ENCODE results near the gene CACNA1S. TPM values are rescaled to one million over a fixed set of nuclear protein-coding genes. Genes with fewer than 3 reads are reported as not detected.

CACNA1S gene
- total RNA-seq, 1 experiment from 2014 or later: not detected

GRCh38 chr1:201002510-201002909, 109.7 kb downstream of the CACNA1S start:
- no peak overlapping the region for H3K4me3 ChIP-seq (ENCODE audit: low read length)
- H4K20me1 ChIP-seq (ENCODE audit: insufficient read depth, low read depth, low read length): no peaks in the 10 kb centered on the region
- H3K4me2 ChIP-seq (ENCODE audit: low read depth, low read length, poor library complexity, severe bottlenecking): no peak overlapping the region
- H3K4me1 ChIP-seq (ENCODE audit: low read length): no peaks in the 10 kb centered on the region
- no peaks in the 10 kb centered on the region for H3K9me3 ChIP-seq (ENCODE audit: low read length)
- no peaks in the 10 kb centered on the region for H3K27me3 ChIP-seq (ENCODE audit: low read length)
- no peak overlapping the region for H3K27ac ChIP-seq (ENCODE audit: low read length)
- H3K36me3 ChIP-seq (ENCODE audit: insufficient read depth, low read length): no peaks in the 10 kb centered on the region
- H3K9ac ChIP-seq (ENCODE audit: low read length): no peak overlapping the region
- no peaks in the 10 kb centered on the region for H3K79me2 ChIP-seq (ENCODE audit: low read length)
- no peak overlapping the region for H2AFZ ChIP-seq (ENCODE audit: low read length)
- DNase-seq: no peak
- no peaks in the 10 kb centered on the region for H3K9me2 ChIP-seq (replicated peaks; ENCODE audit: insufficient read depth, low read length)

GRCh38 chr1:201001962-201002361, 110.3 kb downstream of the CACNA1S start:
- H4K20me1 ChIP-seq (ENCODE audit: insufficient read depth, low read depth, low read length): no peaks in the 10 kb centered on the region
- H3K9ac ChIP-seq (ENCODE audit: low read length): no peak overlapping the region
- DNase-seq: no peak
- H3K9me2 ChIP-seq (replicated peaks; ENCODE audit: insufficient read depth, low read length): no peaks in the 10 kb centered on the region
- H3K4me2 ChIP-seq (ENCODE audit: low read depth, low read length, poor library complexity, severe bottlenecking): no peak overlapping the region
- H3K79me2 ChIP-seq (ENCODE audit: low read length): no peaks in the 10 kb centered on the region
- no peak overlapping the region for H2AFZ ChIP-seq (ENCODE audit: low read length)
- no peaks in the 10 kb centered on the region for H3K36me3 ChIP-seq (ENCODE audit: insufficient read depth, low read length)
- no peak overlapping the region for H3K4me3 ChIP-seq (ENCODE audit: low read length)
- H3K27me3 ChIP-seq (ENCODE audit: low read length): no peaks in the 10 kb centered on the region
- no peaks in the 10 kb centered on the region for H3K9me3 ChIP-seq (ENCODE audit: low read length)
- H3K27ac ChIP-seq (ENCODE audit: low read length): no peak overlapping the region
- no peaks in the 10 kb centered on the region for H3K4me1 ChIP-seq (ENCODE audit: low read length)

- no peaks in the 10 kb centered on the region for H3K27me3 ChIP-seq (ENCODE audit: low read length)
- H3K4me1 ChIP-seq (ENCODE audit: low read length): no peaks in the 10 kb centered on the region
- H3K79me2 ChIP-seq (ENCODE audit: low read length): no peaks in the 10 kb centered on the region
- no peaks in the 10 kb centered on the region for H3K9me3 ChIP-seq (ENCODE audit: low read length)
- no peak overlapping the region for H3K4me3 ChIP-seq (ENCODE audit: low read length)
- no peaks in the 10 kb centered on the region for H3K9me2 ChIP-seq (replicated peaks; ENCODE audit: insufficient read depth, low read length)
- no peak for DNase-seq
- no peak overlapping the region for H3K9ac ChIP-seq (ENCODE audit: low read length)
- H3K4me2 ChIP-seq (ENCODE audit: low read depth, low read length, poor library complexity, severe bottlenecking): no peak overlapping the region
- H2AFZ ChIP-seq (ENCODE audit: low read length): no peak overlapping the region
- no peaks in the 10 kb centered on the region for H4K20me1 ChIP-seq (ENCODE audit: insufficient read depth, low read depth, low read length)
- no peaks in the 10 kb centered on the region for H3K36me3 ChIP-seq (ENCODE audit: insufficient read depth, low read length)
- no peak overlapping the region for H3K27ac ChIP-seq (ENCODE audit: low read length)
Measured at GRCh38 chr1:201000391-201000790, 111.8 kb downstream of the CACNA1S start.

GRCh38 chr1:200999667-201000066, 112.6 kb downstream of the CACNA1S start:
- Histone ChIP-seq H3K27ac (ENCODE audit: low read length) (no peak overlapping the region), H3K9me2 (replicated peaks; ENCODE audit: insufficient read depth, low read length) (no peaks in the 10 kb centered on the region), H3K27me3 (ENCODE audit: low read length) (no peaks in the 10 kb centered on the region), H3K4me1 (ENCODE audit: low read length) (no peaks in the 10 kb centered on the region), H2AFZ (ENCODE audit: low read length) (no peak overlapping the region), H3K79me2 (ENCODE audit: low read length) (no peaks in the 10 kb centered on the region), H3K9me3 (ENCODE audit: low read length) (no peaks in the 10 kb centered on the region), H3K9ac (ENCODE audit: low read length) (no peak overlapping the region), H3K4me3 (ENCODE audit: low read length) (no peak overlapping the region), H3K4me2 (ENCODE audit: low read depth, low read length, poor library complexity, severe bottlenecking) (no peak overlapping the region), H4K20me1 (ENCODE audit: insufficient read depth, low read depth, low read length) (no peaks in the 10 kb centered on the region), H3K36me3 (ENCODE audit: insufficient read depth, low read length) (no peaks in the 10 kb centered on the region)
- DNase-seq: no peak

GRCh38 chr1:200998323-200998722, 113.9 kb downstream of the CACNA1S start:
- H4K20me1 ChIP-seq (ENCODE audit: insufficient read depth, low read depth, low read length): no peaks in the 10 kb centered on the region
- H3K27me3 ChIP-seq (ENCODE audit: low read length): no peaks in the 10 kb centered on the region
- H3K9ac ChIP-seq (ENCODE audit: low read length): no peak overlapping the region
- no peak for DNase-seq
- H3K27ac ChIP-seq (ENCODE audit: low read length): no peak overlapping the region
- H3K4me2 ChIP-seq (ENCODE audit: low read depth, low read length, poor library complexity, severe bottlenecking): no peak overlapping the region
- no peaks in the 10 kb centered on the region for H3K9me2 ChIP-seq (replicated peaks; ENCODE audit: insufficient read depth, low read length)
- no peak overlapping the region for H2AFZ ChIP-seq (ENCODE audit: low read length)
- no peaks in the 10 kb centered on the region for H3K79me2 ChIP-seq (ENCODE audit: low read length)
- H3K4me3 ChIP-seq (ENCODE audit: low read length): no peak overlapping the region
- H3K4me1 ChIP-seq (ENCODE audit: low read length): no peaks in the 10 kb centered on the region
- no peaks in the 10 kb centered on the region for H3K9me3 ChIP-seq (ENCODE audit: low read length)
- no peaks in the 10 kb centered on the region for H3K36me3 ChIP-seq (ENCODE audit: insufficient read depth, low read length)

GRCh38 chr1:200992382-200993048, 119.7 kb downstream of the CACNA1S start:
- no peaks in the 10 kb centered on the region for H3K36me3 ChIP-seq (ENCODE audit: insufficient read depth, low read length)
- H3K9ac ChIP-seq (ENCODE audit: low read length): no peak overlapping the region

GRCh38 chr1:200991097-200991614, 121.1 kb downstream of the CACNA1S start:
- Histone ChIP-seq H3K79me2 (ENCODE audit: low read length) (no peaks in the 10 kb centered on the region), H2AFZ (ENCODE audit: low read length) (no peak overlapping the region), H3K27me3 (ENCODE audit: low read length) (no peaks in the 10 kb centered on the region), H3K4me2 (ENCODE audit: low read depth, low read length, poor library complexity, severe bottlenecking) (no peak overlapping the region), H3K9me2 (replicated peaks; ENCODE audit: insufficient read depth, low read length) (no peaks in the 10 kb centered on the region), H4K20me1 (ENCODE audit: insufficient read depth, low read depth, low read length) (no peaks in the 10 kb centered on the region), H3K9me3 (ENCODE audit: low read length) (no peaks in the 10 kb centered on the region), H3K36me3 (ENCODE audit: insufficient read depth, low read length) (no peaks in the 10 kb centered on the region), H3K9ac (ENCODE audit: low read length) (no peak overlapping the region), H3K27ac (ENCODE audit: low read length) (no peak overlapping the region), H3K4me3 (ENCODE audit: low read length) (no peak overlapping the region), H3K4me1 (ENCODE audit: low read length) (no peaks in the 10 kb centered on the region)
- DNase-seq: no peak

More at GRCh38 chr1:200992382-200993048, 119.7 kb downstream of the CACNA1S start:
- no peaks in the 10 kb centered on the region for H4K20me1 ChIP-seq (ENCODE audit: insufficient read depth, low read depth, low read length)
- no peak overlapping the region for H2AFZ ChIP-seq (ENCODE audit: low read length)
- no peak overlapping the region for H3K4me2 ChIP-seq (ENCODE audit: low read depth, low read length, poor library complexity, severe bottlenecking)
- no peak for DNase-seq
- H3K79me2 ChIP-seq (ENCODE audit: low read length): no peaks in the 10 kb centered on the region
- H3K4me1 ChIP-seq (ENCODE audit: low read length): no peaks in the 10 kb centered on the region
- H3K4me3 ChIP-seq (ENCODE audit: low read length): no peak overlapping the region
- H3K9me3 ChIP-seq (ENCODE audit: low read length): no peaks in the 10 kb centered on the region
- H3K9me2 ChIP-seq (replicated peaks; ENCODE audit: insufficient read depth, low read length): no peaks in the 10 kb centered on the region
- H3K27ac ChIP-seq (ENCODE audit: low read length): no peak overlapping the region
- H3K27me3 ChIP-seq (ENCODE audit: low read length): no peaks in the 10 kb centered on the region

- no peaks in the 10 kb centered on the region for H3K27me3 ChIP-seq (ENCODE audit: low read length)
- no peak overlapping the region for H3K4me3 ChIP-seq (ENCODE audit: low read length)
- H3K27ac ChIP-seq (ENCODE audit: low read length): no peak overlapping the region
- H3K9me3 ChIP-seq (ENCODE audit: low read length): no peaks in the 10 kb centered on the region
- H3K4me2 ChIP-seq (ENCODE audit: low read depth, low read length, poor library complexity, severe bottlenecking): no peak overlapping the region
- H3K36me3 ChIP-seq (ENCODE audit: insufficient read depth, low read length): no peaks in the 10 kb centered on the region
- no peak overlapping the region for H3K9ac ChIP-seq (ENCODE audit: low read length)
- H3K79me2 ChIP-seq (ENCODE audit: low read length): no peaks in the 10 kb centered on the region
- H3K4me1 ChIP-seq (ENCODE audit: low read length): no peaks in the 10 kb centered on the region
- H4K20me1 ChIP-seq (ENCODE audit: insufficient read depth, low read depth, low read length): no peaks in the 10 kb centered on the region
- DNase-seq: no peak
- no peak overlapping the region for H2AFZ ChIP-seq (ENCODE audit: low read length)
- no peaks in the 10 kb centered on the region for H3K9me2 ChIP-seq (replicated peaks; ENCODE audit: insufficient read depth, low read length)
Measured at GRCh38 chr1:200990114-200990513, 122.1 kb downstream of the CACNA1S start.

All from Karpas-422 (cell line).